ENCODE results near the gene LRPAP1. TPM values are rescaled to one million over a fixed set of nuclear protein-coding genes. Genes with fewer than 3 reads are reported as not detected.

LRPAP1 gene
- polyA plus RNA-seq, 1 donor (not counting 4 experiments of a cell fraction or from before 2014, with no cell fraction given), result 121 TPM

GRCh38 chr4:3531318-3531878 is 824 bp downstream of the LRPAP1 start:
- Histone ChIP-seq H3K27ac (ENCODE audit: control insufficient read depth, insufficient read depth, low read length) (peak overlapping the region; percentile 53), H2AFZ (ENCODE audit: control insufficient read depth, low read length) (no peak overlapping the region), H4K20me1 (ENCODE audit: control insufficient read depth, extremely low read depth, insufficient read depth, low read length) (peaks cover 15% of the 10 kb centered on the region), H3K4me3 (ENCODE audit: control insufficient read depth in 2 of 3, extremely low read depth in 1 of 3, insufficient read depth in 2 of 3, low read depth in 1 of 3, low read length in 3 of 3) (peak overlapping the region; percentile 63 to 92 (median 78)), H3K36me3 (ENCODE audit: control insufficient read depth in 2 of 2, extremely low read depth in 1 of 2, insufficient read depth in 2 of 2, low read length in 2 of 2) (peaks cover 12% of the 10 kb centered on the region in 2 experiments), H3K79me2 (ENCODE audit: control insufficient read depth, insufficient read depth, low read length) (peaks cover 50% of the 10 kb centered on the region), H3K9ac (ENCODE audit: control insufficient read depth, extremely low read depth, insufficient read depth, low read length) (peak overlapping the region; percentile 77), H3K27me3 (ENCODE audit: control insufficient read depth, extremely low read depth, insufficient read depth, low read length) (no peaks in the 10 kb centered on the region), H3K4me1 (ENCODE audit: control insufficient read depth, extremely low read depth, insufficient read depth, low read length) (peaks cover 9% of the 10 kb centered on the region), H3K9me1 (ENCODE audit: control insufficient read depth, extremely low read depth, insufficient read depth, low read length) (no peaks in the 10 kb centered on the region), H3K4me2 (ENCODE audit: control insufficient read depth, extremely low read depth, insufficient read depth, low read depth, low read length) (peak overlapping the region; percentile 83), H3K9me3 (ENCODE audit: control insufficient read depth, low read depth, low read length) (no peaks in the 10 kb centered on the region)
- DNase-seq (ENCODE audit: low read depth, low spot score) (no peak), FAIRE-seq (peak; percentile 69)
- TF ChIP-seq EZH2 (IDR thresholded peaks at IDR 0.05; ENCODE audit: low read length), result no peak
- TF ChIP-seq, protein P1, sequence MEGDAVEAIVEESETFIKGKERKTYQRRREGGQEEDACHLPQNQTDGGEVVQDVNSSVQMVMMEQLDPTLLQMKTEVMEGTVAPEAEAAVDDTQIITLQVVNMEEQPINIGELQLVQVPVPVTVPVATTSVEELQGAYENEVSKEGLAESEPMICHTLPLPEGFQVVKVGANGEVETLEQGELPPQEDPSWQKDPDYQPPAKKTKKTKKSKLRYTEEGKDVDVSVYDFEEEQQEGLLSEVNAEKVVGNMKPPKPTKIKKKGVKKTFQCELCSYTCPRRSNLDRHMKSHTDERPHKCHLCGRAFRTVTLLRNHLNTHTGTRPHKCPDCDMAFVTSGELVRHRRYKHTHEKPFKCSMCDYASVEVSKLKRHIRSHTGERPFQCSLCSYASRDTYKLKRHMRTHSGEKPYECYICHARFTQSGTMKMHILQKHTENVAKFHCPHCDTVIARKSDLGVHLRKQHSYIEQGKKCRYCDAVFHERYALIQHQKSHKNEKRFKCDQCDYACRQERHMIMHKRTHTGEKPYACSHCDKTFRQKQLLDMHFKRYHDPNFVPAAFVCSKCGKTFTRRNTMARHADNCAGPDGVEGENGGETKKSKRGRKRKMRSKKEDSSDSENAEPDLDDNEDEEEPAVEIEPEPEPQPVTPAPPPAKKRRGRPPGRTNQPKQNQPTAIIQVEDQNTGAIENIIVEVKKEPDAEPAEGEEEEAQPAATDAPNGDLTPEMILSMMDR (optimal IDR thresholded peaks at IDR 0.05 in 1 of 3, IDR thresholded peaks at IDR 0.05 in 1 of 3, conservative IDR thresholded peaks at IDR 0.05 in 1 of 3; ENCODE audit: extremely low read depth in 1 of 3, insufficient read depth in 2 of 3, low read length in 3 of 3), result no peak
- dilution Hi-C loops (cut with MboI; ENCODE audit: extremely low pct_ligation_motif_present, low sequenced_read_pairs), result no loop called here

DNA sequence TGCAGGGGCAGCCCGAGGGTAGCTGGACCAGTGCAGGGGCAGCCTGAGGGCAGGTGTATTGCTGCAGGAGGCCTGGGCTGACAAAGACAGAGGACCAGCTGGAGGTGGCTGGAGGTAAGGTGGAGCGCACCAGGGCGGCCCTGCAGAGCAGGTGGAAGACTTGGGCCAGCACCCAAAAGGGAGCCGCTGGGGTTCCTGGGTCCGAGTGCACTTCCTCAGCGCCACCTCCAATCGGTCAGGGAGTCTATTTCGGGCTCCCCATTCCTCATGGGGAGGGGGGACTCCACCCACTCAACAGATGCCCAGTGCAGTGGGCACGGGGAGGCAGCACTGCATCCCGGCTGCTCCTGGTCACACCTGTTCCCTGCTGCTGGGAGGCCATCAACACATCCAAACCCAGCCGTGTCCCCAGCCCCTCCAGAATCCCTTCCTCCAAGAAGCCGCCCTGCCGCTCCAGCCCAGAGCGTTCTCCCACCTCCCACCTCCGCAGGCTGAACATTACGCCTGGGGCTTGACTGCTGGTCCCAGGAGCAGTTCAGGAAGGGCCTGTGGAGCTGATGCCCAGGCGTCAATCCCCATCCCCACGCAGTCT is 1.5 kb downstream of the LRPAP1 start:
- Histone ChIP-seq H2AFZ (ENCODE audit: control insufficient read depth, low read length) (no peak overlapping the region), H3K79me2 (ENCODE audit: control insufficient read depth, insufficient read depth, low read length) (peaks cover 50% of the 10 kb centered on the region)
- TF ChIP-seq, protein P1 (optimal IDR thresholded peaks at IDR 0.05 in 1 of 3, IDR thresholded peaks at IDR 0.05 in 1 of 3, conservative IDR thresholded peaks at IDR 0.05 in 1 of 3; ENCODE audit: extremely low read depth in 1 of 3, insufficient read depth in 2 of 3, low read length in 3 of 3), result no peak
- TF ChIP-seq EZH2 (IDR thresholded peaks at IDR 0.05; ENCODE audit: low read length), result no peak

More for the DNA sequence above, 1.5 kb downstream of the LRPAP1 start:
- Histone ChIP-seq H3K4me1 (ENCODE audit: control insufficient read depth, extremely low read depth, insufficient read depth, low read length) (peaks cover 9% of the 10 kb centered on the region), H3K27ac (ENCODE audit: control insufficient read depth, insufficient read depth, low read length) (no peak overlapping the region), H3K9me3 (ENCODE audit: control insufficient read depth, low read depth, low read length) (no peaks in the 10 kb centered on the region), H3K9ac (ENCODE audit: control insufficient read depth, extremely low read depth, insufficient read depth, low read length) (peak overlapping the region; percentile 77), H3K4me2 (ENCODE audit: control insufficient read depth, extremely low read depth, insufficient read depth, low read depth, low read length) (peak overlapping the region; percentile 83), H3K9me1 (ENCODE audit: control insufficient read depth, extremely low read depth, insufficient read depth, low read length) (no peaks in the 10 kb centered on the region), H3K4me3 (ENCODE audit: control insufficient read depth in 2 of 3, extremely low read depth in 1 of 3, insufficient read depth in 2 of 3, low read depth in 1 of 3, low read length in 3 of 3) (peak overlapping the region; percentile 63 to 92 (median 78)), H3K27me3 (ENCODE audit: control insufficient read depth, extremely low read depth, insufficient read depth, low read length) (no peaks in the 10 kb centered on the region), H4K20me1 (ENCODE audit: control insufficient read depth, extremely low read depth, insufficient read depth, low read length) (peaks cover 15% of the 10 kb centered on the region), H3K36me3 (ENCODE audit: control insufficient read depth in 2 of 2, extremely low read depth in 1 of 2, insufficient read depth in 2 of 2, low read length in 2 of 2) (peaks cover 12 to 15% of the 10 kb centered on the region in 2 experiments)
- DNase-seq (ENCODE audit: low read depth, low spot score) (no peak), FAIRE-seq (no peak)
- dilution Hi-C loops (cut with MboI; ENCODE audit: extremely low pct_ligation_motif_present, low sequenced_read_pairs), result no loop called here

Data from keratinocyte (primary cell).